ENCODE data around the gene DNM3.

- TF ChIP-seq JUNB (IDR thresholded peaks at IDR 0.05; ENCODE audit: unreplicated experiment) (no peak), CTCF (conservative IDR thresholded peaks at IDR 0.05; ENCODE audit: low read depth in 2 of 2) (no peak), EZH2phosphoT487 (IDR thresholded peaks at IDR 0.05; ENCODE audit: unreplicated experiment) (no peak), EZH2 (IDR thresholded peaks at IDR 0.05; ENCODE audit: low read depth, unreplicated experiment) (no peak), POLR2AphosphoS5 (IDR thresholded peaks at IDR 0.05; ENCODE audit: low read depth) (no peak), CREB1 (CRISPR knock-in tag; IDR thresholded peaks at IDR 0.05; ENCODE audit: low read depth) (no peak), REST (IDR thresholded peaks at IDR 0.05; ENCODE audit: unreplicated experiment) (no peak), ETS1 (IDR thresholded peaks at IDR 0.05) (no peak), ZNF114 (CRISPR knock-in tag; IDR thresholded peaks at IDR 0.05) (no peak)
Observed at GRCh38 chr1:171817511-171818265, 23.6 kb upstream of the DNM3 start.
